Measurements from ENCODE around the gene MGAT2. TPM values are rescaled to one million over a fixed set of nuclear protein-coding genes. Genes with fewer than 3 reads are reported as not detected.
"Not testable (repeated sequence)": the region's sequence is repeated elsewhere in the genome, so short reads cannot be mapped to it uniquely, and the experiment has no call there.

MGAT2 gene
- total RNA-seq, 6 donors from 2014 or later = 14.7 to 41.7 (median 25.5) TPM

DNA sequence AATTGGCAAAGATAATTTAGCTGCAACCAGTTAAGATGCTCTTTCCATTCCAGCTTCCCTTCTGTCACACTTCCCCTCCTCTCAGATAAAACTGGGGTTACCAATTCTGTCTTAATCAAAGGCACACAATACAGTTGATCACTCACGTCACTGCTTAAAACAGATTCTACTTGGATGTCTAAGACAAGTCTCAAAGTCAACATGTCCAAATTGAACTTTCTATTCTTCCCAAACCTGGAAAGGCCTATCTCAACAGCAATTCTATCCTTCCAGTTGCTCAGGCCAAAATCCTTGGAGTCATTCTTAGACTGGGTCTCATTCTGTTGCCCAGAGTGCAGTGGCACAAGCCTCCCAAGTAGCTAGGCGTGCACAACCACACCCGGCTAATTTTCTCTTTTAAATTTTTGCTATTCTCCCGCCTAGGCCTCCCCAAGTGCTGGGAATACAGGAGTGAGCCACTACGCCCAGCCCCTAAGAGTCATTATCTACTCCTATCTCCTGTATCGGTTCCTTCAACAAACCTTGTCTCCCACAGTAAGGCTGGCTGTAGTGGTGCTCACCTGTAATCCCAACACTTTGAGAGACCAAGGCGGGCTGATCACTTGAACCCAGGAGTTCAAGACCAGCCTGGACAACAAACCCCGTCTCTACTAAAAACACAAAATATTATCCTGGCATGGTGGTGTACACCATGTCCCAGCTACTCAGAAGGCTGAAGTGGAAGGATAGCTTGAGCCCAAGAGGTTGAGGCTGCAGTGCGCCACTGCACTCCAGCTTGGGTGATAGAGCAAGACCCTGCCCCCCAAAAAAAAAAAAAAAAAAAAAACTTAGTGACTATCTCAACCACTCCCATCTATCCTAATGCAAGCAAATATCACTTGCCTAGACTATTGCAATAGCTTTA lies 39.1 kb upstream of the MGAT2 start:
- ATAC-seq (ENCODE audit: low FRiP score in 2 of 2) = no peak
- no peak overlapping the region for H3K27ac ChIP-seq
- no peaks in the 10 kb centered on the region for H3K9me3 ChIP-seq
- no peaks in the 10 kb centered on the region for H3K27me3 ChIP-seq
- TF ChIP-seq EP300 (IDR thresholded peaks at IDR 0.05) (no peak), POLR2A (IDR thresholded peaks at IDR 0.05) (no peak), POLR2AphosphoS5 (IDR thresholded peaks at IDR 0.05) (no peak)
- TF ChIP-seq, protein P1, sequence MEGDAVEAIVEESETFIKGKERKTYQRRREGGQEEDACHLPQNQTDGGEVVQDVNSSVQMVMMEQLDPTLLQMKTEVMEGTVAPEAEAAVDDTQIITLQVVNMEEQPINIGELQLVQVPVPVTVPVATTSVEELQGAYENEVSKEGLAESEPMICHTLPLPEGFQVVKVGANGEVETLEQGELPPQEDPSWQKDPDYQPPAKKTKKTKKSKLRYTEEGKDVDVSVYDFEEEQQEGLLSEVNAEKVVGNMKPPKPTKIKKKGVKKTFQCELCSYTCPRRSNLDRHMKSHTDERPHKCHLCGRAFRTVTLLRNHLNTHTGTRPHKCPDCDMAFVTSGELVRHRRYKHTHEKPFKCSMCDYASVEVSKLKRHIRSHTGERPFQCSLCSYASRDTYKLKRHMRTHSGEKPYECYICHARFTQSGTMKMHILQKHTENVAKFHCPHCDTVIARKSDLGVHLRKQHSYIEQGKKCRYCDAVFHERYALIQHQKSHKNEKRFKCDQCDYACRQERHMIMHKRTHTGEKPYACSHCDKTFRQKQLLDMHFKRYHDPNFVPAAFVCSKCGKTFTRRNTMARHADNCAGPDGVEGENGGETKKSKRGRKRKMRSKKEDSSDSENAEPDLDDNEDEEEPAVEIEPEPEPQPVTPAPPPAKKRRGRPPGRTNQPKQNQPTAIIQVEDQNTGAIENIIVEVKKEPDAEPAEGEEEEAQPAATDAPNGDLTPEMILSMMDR (IDR thresholded peaks at IDR 0.05) = no peak
- peaks cover 26 to 43% (median 32%) of the 10 kb centered on the region in 4 donors for H3K4me1 ChIP-seq
- H3K4me3 ChIP-seq = no peak overlapping the region
- WGBS, 2 donors = 76 to 92% methylated on average over 9 of the region's 9 CpGs
- H3K36me3 ChIP-seq = peaks cover 0 to 45% (median 23%) of the 10 kb centered on the region in 4 donors
- DNase-seq = no peak

DNA sequence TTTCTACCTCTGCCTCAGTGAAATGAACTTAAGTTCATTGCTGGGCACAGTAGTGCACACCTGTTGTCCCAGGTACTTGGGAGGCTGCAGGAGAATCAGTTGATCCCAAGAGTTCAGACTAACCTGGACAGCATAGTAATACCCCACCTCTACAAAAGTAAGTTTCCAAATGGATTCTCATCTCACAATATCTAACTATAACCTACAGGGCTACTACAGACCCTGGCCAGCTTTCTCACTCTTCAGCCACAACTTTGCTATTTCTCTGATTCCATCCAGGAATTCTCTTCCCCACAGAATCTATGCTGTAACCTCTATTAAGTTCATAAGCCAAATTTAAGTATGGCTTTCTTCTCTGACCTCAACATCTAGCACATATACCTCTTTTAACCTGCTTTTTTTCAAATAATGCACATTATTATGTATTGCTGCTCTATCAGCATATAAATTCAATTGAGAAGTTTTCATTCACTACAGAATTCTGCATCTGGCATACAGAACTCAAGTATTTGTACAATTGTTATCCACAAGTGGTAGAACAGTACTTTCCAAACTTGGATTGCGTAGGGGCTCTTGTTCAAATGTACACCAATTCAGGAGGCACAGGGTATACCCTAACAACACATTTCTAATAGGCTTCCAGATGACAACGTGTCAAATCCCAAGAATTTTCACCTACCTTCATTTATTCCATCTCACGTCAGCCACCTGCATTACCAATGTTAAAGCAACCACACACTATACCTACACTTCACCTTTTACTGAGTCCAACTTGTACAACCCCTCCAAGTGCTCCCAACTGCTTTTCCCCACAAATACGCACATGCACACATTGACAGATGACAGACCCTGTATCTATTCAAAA lies 38.3 kb upstream of the MGAT2 start:
- no peak for ATAC-seq (ENCODE audit: low FRiP score in 2 of 2)
- Histone ChIP-seq H3K27ac (no peak overlapping the region), H3K27me3 (no peaks in the 10 kb centered on the region), H3K4me1 (peaks cover 26 to 43% (median 32%) of the 10 kb centered on the region in 4 donors), H3K36me3 (peaks cover 0 to 36% (median 16%) of the 10 kb centered on the region in 4 donors), H3K9me3 (no peaks in the 10 kb centered on the region), H3K4me3 (no peak overlapping the region)
- 76 to 80% methylated on average over 4 of the region's 4 CpGs for WGBS, 2 donors
- DNase-seq = no peak
- no peak for TF ChIP-seq POLR2AphosphoS5 (IDR thresholded peaks at IDR 0.05)
- TF ChIP-seq EP300 (IDR thresholded peaks at IDR 0.05) = no peak
- TF ChIP-seq, protein P1 (IDR thresholded peaks at IDR 0.05) = no peak
- no peak for TF ChIP-seq POLR2A (IDR thresholded peaks at IDR 0.05)

DNA sequence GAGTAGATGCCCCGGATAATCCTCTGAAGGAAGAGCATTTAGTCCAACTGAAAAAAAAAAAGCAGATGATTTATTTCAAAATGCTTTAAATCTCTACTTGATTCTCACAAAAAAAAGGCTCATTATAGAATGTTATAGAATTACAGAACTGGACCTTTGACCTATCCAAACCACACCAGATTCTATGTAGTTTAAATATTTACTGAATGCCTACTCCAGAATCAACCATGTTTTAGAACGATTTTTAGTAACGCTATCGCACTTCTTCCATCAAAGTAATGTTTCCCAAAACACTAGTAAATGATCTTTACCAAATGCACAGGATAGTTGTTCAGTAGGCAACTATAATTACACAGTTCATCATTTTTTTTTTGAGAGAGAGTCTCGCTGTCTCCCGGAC lies 37.0 kb upstream of the MGAT2 start:
- H3K27me3 ChIP-seq = no peaks in the 10 kb centered on the region
- no peak overlapping the region for H3K27ac ChIP-seq
- ATAC-seq (ENCODE audit: low FRiP score in 2 of 2) (no peak), DNase-seq (no peak)
- no peaks in the 10 kb centered on the region for H3K9me3 ChIP-seq
- TF ChIP-seq POLR2A (IDR thresholded peaks at IDR 0.05) (no peak), POLR2AphosphoS5 (IDR thresholded peaks at IDR 0.05) (no peak), EP300 (IDR thresholded peaks at IDR 0.05) (no peak)
- TF ChIP-seq, protein P1 (IDR thresholded peaks at IDR 0.05) = no peak
- H3K36me3 ChIP-seq = peaks cover 0 to 31% (median 14%) of the 10 kb centered on the region in 4 donors
- 79 to 81% methylated on average over 6 of the region's 6 CpGs for WGBS, 2 donors
- peak overlapping the region in 1 of 4 donors; percentile 73 for H3K4me3 ChIP-seq
- peaks cover 26 to 43% (median 32%) of the 10 kb centered on the region in 4 donors for H3K4me1 ChIP-seq

DNA sequence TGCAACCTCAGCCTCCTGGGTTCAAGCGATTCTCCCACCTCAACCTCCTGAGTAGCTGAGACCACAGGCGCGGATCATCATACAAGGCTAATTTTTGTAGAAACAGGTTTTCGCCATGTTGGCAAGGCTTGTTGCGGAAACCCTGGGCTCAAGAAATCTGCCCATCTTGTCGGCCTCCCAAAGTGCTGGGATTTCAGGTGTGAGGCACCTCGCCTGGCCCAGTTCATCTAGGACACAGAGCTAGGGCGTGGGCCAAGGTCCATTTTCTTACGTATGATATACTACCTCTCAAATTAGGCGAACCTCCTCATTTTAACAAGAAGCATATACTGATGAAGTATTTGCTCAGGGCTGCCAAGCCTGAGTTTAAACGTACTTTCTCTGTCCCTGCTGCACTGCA lies 36.5 kb upstream of the MGAT2 start:
- 78 to 80% methylated on average over 10 to 11 of the region's 11 CpGs for WGBS, 2 donors
- DNase-seq (no peak), ATAC-seq (ENCODE audit: low FRiP score in 2 of 2) (no peak)
- peaks cover 0 to 31% (median 14%) of the 10 kb centered on the region in 4 donors for H3K36me3 ChIP-seq
- no peaks in the 10 kb centered on the region for H3K27me3 ChIP-seq
- H3K9me3 ChIP-seq = no peaks in the 10 kb centered on the region
- TF ChIP-seq EP300 (IDR thresholded peaks at IDR 0.05) (no peak), POLR2A (IDR thresholded peaks at IDR 0.05) (no peak), POLR2AphosphoS5 (IDR thresholded peaks at IDR 0.05) (no peak)
- TF ChIP-seq, protein P1 (IDR thresholded peaks at IDR 0.05) = no peak
- peak overlapping the region in 1 of 4 donors; percentile 73 for H3K4me3 ChIP-seq
- H3K4me1 ChIP-seq = peaks cover 26 to 43% (median 32%) of the 10 kb centered on the region in 4 donors
- H3K27ac ChIP-seq = peak overlapping the region in 1 of 4 donors; percentile 42

DNA sequence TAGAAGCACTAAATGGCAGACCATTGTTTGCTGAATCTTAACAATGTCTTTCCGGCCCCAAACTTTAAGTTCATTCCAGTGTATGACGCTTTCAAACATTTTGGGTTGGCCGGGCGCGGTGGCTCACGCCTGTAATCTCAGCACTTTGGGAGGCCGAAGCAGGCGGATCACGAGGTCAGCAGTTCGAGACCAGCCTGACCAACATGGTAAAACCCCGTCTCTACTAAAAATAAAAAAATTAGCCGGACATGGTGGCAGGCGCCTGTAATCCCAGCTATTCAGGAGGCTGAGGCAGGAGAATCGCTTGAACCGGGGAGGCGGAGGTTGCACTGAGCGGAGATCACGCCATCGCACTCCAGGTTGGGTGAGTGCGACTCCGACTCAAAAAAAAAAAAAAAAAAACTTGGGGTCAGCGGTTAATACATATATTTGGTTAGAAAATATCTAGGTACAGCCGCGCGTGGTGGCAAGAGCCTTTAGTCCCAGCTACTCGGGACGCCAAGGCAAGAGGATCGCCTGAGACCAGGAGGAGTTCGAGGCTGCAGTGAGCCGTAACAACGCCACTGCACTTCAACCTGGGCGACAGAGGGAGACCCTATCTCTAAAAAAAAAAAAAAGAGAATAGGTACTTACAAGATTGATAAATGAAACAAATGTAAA lies 35.5 kb upstream of the MGAT2 start:
- Histone ChIP-seq H3K4me1 (peaks cover 26 to 40% (median 32%) of the 10 kb centered on the region in 4 donors), H3K4me3 (peak overlapping the region; percentile 72 to 83 (median 77)), H3K27ac (peak overlapping the region; percentile 92 to 95 (median 94)), H3K36me3 (peaks cover 0 to 31% (median 14%) of the 10 kb centered on the region in 4 donors)
- not testable (repeated sequence) for H3K9me3 ChIP-seq; ATAC-seq (ENCODE audit: low FRiP score in 2 of 2); DNase-seq; H3K27me3 ChIP-seq
- WGBS, 2 donors = 19 to 20% methylated on average over 32 of the region's 32 CpGs

Measured in upper lobe of left lung (tissue), 6 donors.